SK-N-SH treated with all-trans-retinoic acid at 6 μM for 48 hours (cell line): ENCODE data around the gene AGAP1.

ENCODE experiments used
- ATAC-seq: fragments of 200-7000 bp; cut with Tn5 transposase; 3 replicates; pipeline ENCODE4 v1.9.1; 2020; ENCODE audit warnings: mild to moderate bottlenecking, moderate library complexity
- ARNTL ChIP-seq: fragments of 450-650 bp; formaldehyde crosslinking; IDR thresholded peaks from 2 replicates; pipeline ENCODE4 v1.5.0; 2020; ENCODE audit warnings: low read depth, mild to moderate bottlenecking, moderate library complexity, borderline replicate concordance
- BACH2 ChIP-seq: fragments of 250-450 bp; sonication (Bioruptor Pico); IDR thresholded peaks from 2 replicates; pipeline ENCODE4 v1.9.0; 2021; ENCODE audit warnings: mild to moderate bottlenecking, borderline replicate concordance
- CSDC2 ChIP-seq: fragments of 250-450 bp; sonication (Bioruptor Pico); IDR thresholded peaks from 2 replicates; pipeline ENCODE4 v1.5.0; 2020; ENCODE audit warnings: mild to moderate bottlenecking, moderate library complexity
- GLIS3 ChIP-seq: fragments of 250-450 bp; sonication (Bioruptor Pico); IDR thresholded peaks from 2 replicates; pipeline ENCODE4 v1.5.0; 2020; ENCODE audit warnings: mild to moderate bottlenecking, moderate library complexity
- ISL1 ChIP-seq: fragments of 250-450 bp; sonication (Bioruptor Pico); IDR thresholded peaks from 2 replicates; pipeline ENCODE4 v2.1.2; 2022; ENCODE audit warnings: mild to moderate bottlenecking, moderate library complexity
- OSR1 ChIP-seq: fragments of 250-450 bp; sonication (Bioruptor Pico); IDR thresholded peaks from 2 replicates; pipeline ENCODE4 v1.8.0; 2022; ENCODE audit warnings: moderate library complexity, mild to moderate bottlenecking, inconsistent platforms
- PPARA ChIP-seq: fragments of 250-450 bp; sonication (Bioruptor Pico); IDR thresholded peaks from 2 replicates; pipeline ENCODE4 v1.5.0; 2020; ENCODE audit warnings: mild to moderate bottlenecking, borderline replicate concordance
- RARB ChIP-seq: fragments of 250-450 bp; sonication (Bioruptor Pico); IDR thresholded peaks from 2 replicates; pipeline ENCODE4 v1.8.0; 2021; ENCODE audit warnings: mild to moderate bottlenecking, moderate library complexity
- SNAI2 ChIP-seq: fragments of 250-450 bp; sonication (Bioruptor Pico); IDR thresholded peaks from 2 replicates; pipeline ENCODE4 v1.5.0; 2020; ENCODE audit warnings: mild to moderate bottlenecking, moderate library complexity
- TOX ChIP-seq: fragments of 250-450 bp; sonication (Bioruptor Pico); IDR thresholded peaks from 2 replicates; pipeline ENCODE4 v1.8.0; 2021; ENCODE audit warnings: mild to moderate bottlenecking, moderate library complexity, borderline replicate concordance
- ZC3H10 ChIP-seq: fragments of 250-450 bp; sonication (Bioruptor Pico); IDR thresholded peaks from 2 replicates; pipeline ENCODE4 v1.5.1; 2021; ENCODE audit warnings: mild to moderate bottlenecking, moderate library complexity
- ZFP3 ChIP-seq: fragments of 250-450 bp; sonication (Bioruptor Pico); IDR thresholded peaks from 2 replicates; pipeline ENCODE4 v1.5.0; 2020; ENCODE audit warnings: mild to moderate bottlenecking, moderate library complexity
- ZFP30 ChIP-seq: fragments of 450-650 bp; formaldehyde crosslinking; IDR thresholded peaks from 2 replicates; pipeline ENCODE4 v1.5.0; 2022; ENCODE audit warnings: mild to moderate bottlenecking, moderate library complexity
- ZNF565 ChIP-seq: fragments of 450-650 bp; formaldehyde crosslinking; conservative IDR thresholded peaks from 2 replicates; pipeline ENCODE4 v1.5.0; 2020; ENCODE audit warnings: low read depth, mild to moderate bottlenecking, moderate library complexity
- ZNF70 ChIP-seq: fragments of 450-650 bp; formaldehyde crosslinking; IDR thresholded peaks from 2 replicates; pipeline ENCODE4 v1.5.0; 2020; ENCODE audit warnings: mild to moderate bottlenecking, moderate library complexity
- ZNF8 ChIP-seq: fragments of 450-650 bp; formaldehyde crosslinking; IDR thresholded peaks from 2 replicates; pipeline ENCODE4 v1.5.0; 2020; ENCODE audit warnings: mild to moderate bottlenecking, moderate library complexity
- TF ChIP-seq, protein P1 (sequence below): fragments of 250-450 bp; sonication (Bioruptor Pico); IDR thresholded peaks from 2 replicates; pipeline ENCODE4 v1.8.0; 2021; ENCODE audit warnings: low read depth, mild to moderate bottlenecking, moderate library complexity, borderline replicate concordance
- TF ChIP-seq, protein P2 (sequence below): fragments of 250-450 bp; sonication (Bioruptor Pico); IDR thresholded peaks from 2 replicates; pipeline ENCODE4 v1.5.1; 2020; ENCODE audit warnings: low read depth, mild to moderate bottlenecking, moderate library complexity
- TF ChIP-seq, protein P3 (sequence below): fragments of 250-450 bp; sonication (Bioruptor Pico); IDR thresholded peaks from 2 replicates; pipeline ENCODE4 v1.8.0; 2020; ENCODE audit warnings: mild to moderate bottlenecking, moderate library complexity, borderline replicate concordance
- TF ChIP-seq, protein P4 (sequence below): fragments of 250-450 bp; sonication (Bioruptor Pico); IDR thresholded peaks from 2 replicates; pipeline ENCODE4 v1.5.1; 2021; ENCODE audit warnings: mild to moderate bottlenecking, moderate library complexity

AGAP1 gene

DNA sequence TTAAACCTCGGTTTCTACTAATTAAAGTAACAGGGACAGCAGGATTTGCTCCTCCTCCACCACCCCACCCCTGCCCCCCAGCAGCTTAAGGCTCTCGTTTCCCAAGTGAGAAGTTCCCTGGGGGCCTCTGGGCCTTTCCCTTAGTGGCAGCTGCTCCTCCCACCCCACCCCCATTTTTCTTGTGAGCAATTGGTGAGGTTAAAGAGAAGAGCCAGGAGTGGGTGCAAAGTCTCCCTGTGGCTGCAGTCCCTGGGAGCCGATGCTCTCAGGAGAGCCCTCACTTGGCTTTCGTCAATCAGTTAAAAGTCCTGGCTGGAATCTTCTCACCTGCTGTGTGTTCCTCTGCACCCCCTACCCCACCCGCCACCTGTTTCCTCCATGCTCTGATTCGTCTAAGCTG lies 48.7 kb upstream of the AGAP1 start:
- ATAC-seq = no peak
- no peak for TF ChIP-seq SNAI2 (CRISPR knock-in tag)

DNA sequence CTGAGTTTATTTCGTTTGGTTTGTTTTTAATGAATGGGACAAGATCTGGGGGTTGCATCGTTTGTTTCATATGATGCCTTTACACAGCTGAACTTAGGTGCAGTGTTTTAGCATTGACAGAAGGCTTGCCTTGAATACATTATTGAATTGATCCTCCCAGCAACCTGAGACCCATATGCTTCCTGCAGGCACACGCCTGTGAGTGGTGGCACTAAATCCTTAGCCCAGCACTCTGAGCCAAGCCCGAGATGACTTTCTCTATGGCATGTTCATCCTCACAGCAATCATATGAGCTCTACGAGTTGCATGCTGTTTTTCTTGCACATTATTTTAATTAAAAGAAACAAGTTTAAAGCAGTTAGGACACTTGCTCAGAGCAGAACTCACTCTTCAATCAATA lies 47.8 kb upstream of the AGAP1 start:
- TF ChIP-seq PPARA (CRISPR knock-in tag) = no peak
- TF ChIP-seq GLIS3 (CRISPR knock-in tag) = no peak
- TF ChIP-seq ARNTL = no peak
- TF ChIP-seq, protein P1, sequence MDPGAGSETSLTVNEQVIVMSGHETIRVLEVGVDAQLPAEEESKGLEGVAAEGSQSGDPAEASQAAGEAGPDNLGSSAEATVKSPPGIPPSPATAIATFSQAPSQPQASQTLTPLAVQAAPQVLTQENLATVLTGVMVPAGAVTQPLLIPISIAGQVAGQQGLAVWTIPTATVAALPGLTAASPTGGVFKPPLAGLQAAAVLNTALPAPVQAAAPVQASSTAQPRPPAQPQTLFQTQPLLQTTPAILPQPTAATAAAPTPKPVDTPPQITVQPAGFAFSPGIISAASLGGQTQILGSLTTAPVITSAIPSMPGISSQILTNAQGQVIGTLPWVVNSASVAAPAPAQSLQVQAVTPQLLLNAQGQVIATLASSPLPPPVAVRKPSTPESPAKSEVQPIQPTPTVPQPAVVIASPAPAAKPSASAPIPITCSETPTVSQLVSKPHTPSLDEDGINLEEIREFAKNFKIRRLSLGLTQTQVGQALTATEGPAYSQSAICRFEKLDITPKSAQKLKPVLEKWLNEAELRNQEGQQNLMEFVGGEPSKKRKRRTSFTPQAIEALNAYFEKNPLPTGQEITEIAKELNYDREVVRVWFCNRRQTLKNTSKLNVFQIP = no peak
- TF ChIP-seq, protein P2, sequence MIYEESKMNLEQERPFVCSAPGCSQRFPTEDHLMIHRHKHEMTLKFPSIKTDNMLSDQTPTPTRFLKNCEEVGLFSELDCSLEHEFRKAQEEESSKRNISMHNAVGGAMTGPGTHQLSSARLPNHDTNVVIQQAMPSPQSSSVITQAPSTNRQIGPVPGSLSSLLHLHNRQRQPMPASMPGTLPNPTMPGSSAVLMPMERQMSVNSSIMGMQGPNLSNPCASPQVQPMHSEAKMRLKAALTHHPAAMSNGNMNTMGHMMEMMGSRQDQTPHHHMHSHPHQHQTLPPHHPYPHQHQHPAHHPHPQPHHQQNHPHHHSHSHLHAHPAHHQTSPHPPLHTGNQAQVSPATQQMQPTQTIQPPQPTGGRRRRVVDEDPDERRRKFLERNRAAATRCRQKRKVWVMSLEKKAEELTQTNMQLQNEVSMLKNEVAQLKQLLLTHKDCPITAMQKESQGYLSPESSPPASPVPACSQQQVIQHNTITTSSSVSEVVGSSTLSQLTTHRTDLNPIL (CRISPR knock-in tag) = no peak
- no peak for TF ChIP-seq ZC3H10 (CRISPR knock-in tag)
- TF ChIP-seq ZNF565 = no peak
- TF ChIP-seq, protein P3, sequence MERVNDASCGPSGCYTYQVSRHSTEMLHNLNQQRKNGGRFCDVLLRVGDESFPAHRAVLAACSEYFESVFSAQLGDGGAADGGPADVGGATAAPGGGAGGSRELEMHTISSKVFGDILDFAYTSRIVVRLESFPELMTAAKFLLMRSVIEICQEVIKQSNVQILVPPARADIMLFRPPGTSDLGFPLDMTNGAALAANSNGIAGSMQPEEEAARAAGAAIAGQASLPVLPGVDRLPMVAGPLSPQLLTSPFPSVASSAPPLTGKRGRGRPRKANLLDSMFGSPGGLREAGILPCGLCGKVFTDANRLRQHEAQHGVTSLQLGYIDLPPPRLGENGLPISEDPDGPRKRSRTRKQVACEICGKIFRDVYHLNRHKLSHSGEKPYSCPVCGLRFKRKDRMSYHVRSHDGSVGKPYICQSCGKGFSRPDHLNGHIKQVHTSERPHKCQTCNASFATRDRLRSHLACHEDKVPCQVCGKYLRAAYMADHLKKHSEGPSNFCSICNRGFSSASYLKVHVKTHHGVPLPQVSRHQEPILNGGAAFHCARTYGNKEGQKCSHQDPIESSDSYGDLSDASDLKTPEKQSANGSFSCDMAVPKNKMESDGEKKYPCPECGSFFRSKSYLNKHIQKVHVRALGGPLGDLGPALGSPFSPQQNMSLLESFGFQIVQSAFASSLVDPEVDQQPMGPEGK (CRISPR knock-in tag) = no peak
- TF ChIP-seq TOX (CRISPR knock-in tag) = no peak
- TF ChIP-seq OSR1 = no peak
- TF ChIP-seq, protein P4, sequence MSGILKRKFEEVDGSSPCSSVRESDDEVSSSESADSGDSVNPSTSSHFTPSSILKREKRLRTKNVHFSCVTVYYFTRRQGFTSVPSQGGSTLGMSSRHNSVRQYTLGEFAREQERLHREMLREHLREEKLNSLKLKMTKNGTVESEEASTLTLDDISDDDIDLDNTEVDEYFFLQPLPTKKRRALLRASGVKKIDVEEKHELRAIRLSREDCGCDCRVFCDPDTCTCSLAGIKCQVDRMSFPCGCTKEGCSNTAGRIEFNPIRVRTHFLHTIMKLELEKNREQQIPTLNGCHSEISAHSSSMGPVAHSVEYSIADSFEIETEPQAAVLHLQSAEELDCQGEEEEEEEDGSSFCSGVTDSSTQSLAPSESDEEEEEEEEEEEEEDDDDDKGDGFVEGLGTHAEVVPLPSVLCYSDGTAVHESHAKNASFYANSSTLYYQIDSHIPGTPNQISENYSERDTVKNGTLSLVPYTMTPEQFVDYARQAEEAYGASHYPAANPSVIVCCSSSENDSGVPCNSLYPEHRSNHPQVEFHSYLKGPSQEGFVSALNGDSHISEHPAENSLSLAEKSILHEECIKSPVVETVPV (CRISPR knock-in tag) = no peak
- TF ChIP-seq CSDC2 = no peak
- TF ChIP-seq RARB = no peak
- TF ChIP-seq SNAI2 (CRISPR knock-in tag) = no peak
- TF ChIP-seq ZNF70 = no peak
- no peak for TF ChIP-seq BACH2
- no peak for TF ChIP-seq ZNF8 (CRISPR knock-in tag)
- no peak for TF ChIP-seq ZFP30 (CRISPR knock-in tag)
- ATAC-seq = no peak

DNA sequence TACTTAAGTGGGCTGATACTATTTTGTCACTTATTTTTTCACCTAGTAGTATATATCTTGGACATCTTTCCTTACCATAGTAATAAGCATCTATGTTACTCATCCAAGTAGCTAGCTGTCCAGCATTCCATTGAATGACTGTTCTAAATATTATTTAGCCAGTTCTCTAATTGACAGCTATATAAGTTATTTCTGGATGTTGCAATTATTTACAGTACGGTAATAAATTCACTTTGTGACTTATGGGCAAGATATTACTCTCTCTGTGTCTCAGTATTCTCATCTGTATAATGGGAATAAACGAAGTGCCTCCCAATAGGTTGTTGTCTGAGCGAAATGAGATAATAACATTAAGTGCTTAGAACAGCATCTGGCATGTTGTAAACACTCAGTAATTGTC lies 46.6 kb upstream of the AGAP1 start:
- TF ChIP-seq, protein P4 (CRISPR knock-in tag) = no peak
- no peak for TF ChIP-seq ZFP3 (CRISPR knock-in tag)
- ATAC-seq = no peak

DNA sequence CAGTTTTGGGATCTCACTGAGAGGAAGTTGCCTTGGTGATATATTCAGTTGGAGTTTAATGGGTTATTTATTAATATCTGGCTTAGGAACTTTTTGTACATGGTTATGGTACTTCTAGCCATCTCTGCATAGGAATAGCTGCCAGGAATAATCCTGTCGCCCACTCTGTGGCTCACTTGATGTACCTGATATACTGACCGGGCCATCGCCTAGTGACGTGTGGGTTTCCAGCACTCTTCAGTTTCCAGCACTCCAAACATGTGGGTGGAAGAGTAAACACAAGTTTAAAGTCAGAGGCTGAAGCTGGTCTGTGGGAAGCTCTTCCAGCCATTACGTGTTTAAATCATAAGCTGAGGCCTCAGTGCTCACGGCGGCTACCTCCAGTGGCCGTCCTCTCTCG lies 44.3 kb upstream of the AGAP1 start:
- TF ChIP-seq GLIS3 (CRISPR knock-in tag) = no peak
- TF ChIP-seq BACH2 = no peak
- TF ChIP-seq ISL1 (CRISPR knock-in tag) = no peak
- TF ChIP-seq, protein P4 (CRISPR knock-in tag) = no peak
- no peak for ATAC-seq
